Activated T-cell treated with anti-CD3 and anti-CD28 coated beads, Interleukin-2, amount 50 U/mL, for 24 hours (primary cell): ENCODE measurements around the gene UBE2G2.
A peak's percentile ranks its signal among the peaks of the same experiment; 100 is the strongest.
"Not testable (repeated sequence)": the region's sequence is repeated elsewhere in the genome, so short reads cannot be mapped to it uniquely, and the experiment has no call there.

Source experiments
- DNase-seq: peaks from one replicate; pipeline ENCODE4 v3.0.0-alpha.2; 2020
- H3K27ac Mint-ChIP-seq: 2 replicates; pipeline ENCODE4 v1.8.0; 2020; ENCODE audit warnings: mild to moderate bottlenecking, mixed read lengths
- H3K27me3 Mint-ChIP-seq: 2 replicates; pipeline ENCODE4 v1.8.0; 2020; ENCODE audit warnings: mixed read lengths
- H3K36me3 Mint-ChIP-seq: 2 replicates; pipeline ENCODE4 v1.8.0; 2020; ENCODE audit warnings: low read depth, mixed read lengths
- H3K4me1 Mint-ChIP-seq: 2 replicates; pipeline ENCODE4 v1.8.0; 2020; ENCODE audit warnings: low read depth, mixed read lengths
- H3K4me3 Mint-ChIP-seq: 2 replicates; pipeline ENCODE4 v1.8.0; 2020; ENCODE audit warnings: mild to moderate bottlenecking, moderate library complexity, mixed read lengths
- H3K9me3 Mint-ChIP-seq: 2 replicates; pipeline ENCODE4 v1.8.0; 2020; ENCODE audit warnings: mixed read lengths

Gene UBE2G2

DNA sequence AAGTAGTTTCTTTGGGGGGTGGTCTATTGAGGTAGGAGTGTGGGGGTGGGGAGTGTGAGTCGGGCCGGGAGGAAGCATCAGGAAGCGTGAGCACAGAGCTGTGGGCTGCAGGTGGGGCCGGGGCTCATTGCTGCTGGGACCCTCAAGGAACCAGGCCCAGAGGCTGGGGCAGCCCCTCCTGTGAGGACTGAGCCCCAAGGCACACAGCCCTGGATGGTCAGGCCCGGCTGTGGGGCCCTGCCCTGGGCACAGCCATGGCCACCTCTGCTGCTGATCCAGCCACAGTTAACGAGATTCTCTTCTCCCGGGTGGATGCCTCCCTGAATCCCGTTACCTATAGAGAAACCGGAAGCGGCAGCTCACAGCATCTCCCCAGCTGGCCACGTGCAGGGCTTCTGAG, 39.2 kb upstream of the UBE2G2 start:
- Mint-ChIP-seq H3K27ac (no peak overlapping the region), H3K4me1 (peaks cover 5% of the 10 kb centered on the region), H3K27me3 (no peaks in the 10 kb centered on the region), H3K36me3 (no peaks in the 10 kb centered on the region), H3K4me3 (no peak overlapping the region), H3K9me3 (no peaks in the 10 kb centered on the region)
- DNase-seq, result no peak

DNA sequence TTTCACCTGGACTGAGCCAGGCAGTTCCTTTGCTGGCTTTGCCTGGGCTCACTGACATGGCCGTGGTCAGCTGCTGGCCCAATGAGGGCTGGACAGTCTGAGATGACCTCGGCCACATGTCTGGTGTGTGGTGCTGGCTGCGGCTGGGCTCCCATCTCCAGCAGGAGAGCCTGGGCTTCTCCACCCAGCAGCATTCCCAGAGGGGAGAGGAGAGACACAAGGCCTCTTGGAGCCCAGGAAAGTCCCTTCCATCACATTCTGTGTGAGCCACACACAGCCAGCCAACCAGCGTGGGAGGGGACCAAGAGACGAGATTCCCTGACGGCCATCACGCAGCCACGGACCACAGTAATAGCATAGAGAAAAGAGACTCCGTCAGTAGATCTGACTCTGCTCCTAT, 37.3 kb upstream of the UBE2G2 start:
- Mint-ChIP-seq H3K4me3 (no peak overlapping the region), H3K27me3 (no peaks in the 10 kb centered on the region), H3K9me3 (no peaks in the 10 kb centered on the region), H3K4me1 (no peaks in the 10 kb centered on the region), H3K27ac (no peak overlapping the region), H3K36me3 (no peaks in the 10 kb centered on the region)
- no peak for DNase-seq

DNA sequence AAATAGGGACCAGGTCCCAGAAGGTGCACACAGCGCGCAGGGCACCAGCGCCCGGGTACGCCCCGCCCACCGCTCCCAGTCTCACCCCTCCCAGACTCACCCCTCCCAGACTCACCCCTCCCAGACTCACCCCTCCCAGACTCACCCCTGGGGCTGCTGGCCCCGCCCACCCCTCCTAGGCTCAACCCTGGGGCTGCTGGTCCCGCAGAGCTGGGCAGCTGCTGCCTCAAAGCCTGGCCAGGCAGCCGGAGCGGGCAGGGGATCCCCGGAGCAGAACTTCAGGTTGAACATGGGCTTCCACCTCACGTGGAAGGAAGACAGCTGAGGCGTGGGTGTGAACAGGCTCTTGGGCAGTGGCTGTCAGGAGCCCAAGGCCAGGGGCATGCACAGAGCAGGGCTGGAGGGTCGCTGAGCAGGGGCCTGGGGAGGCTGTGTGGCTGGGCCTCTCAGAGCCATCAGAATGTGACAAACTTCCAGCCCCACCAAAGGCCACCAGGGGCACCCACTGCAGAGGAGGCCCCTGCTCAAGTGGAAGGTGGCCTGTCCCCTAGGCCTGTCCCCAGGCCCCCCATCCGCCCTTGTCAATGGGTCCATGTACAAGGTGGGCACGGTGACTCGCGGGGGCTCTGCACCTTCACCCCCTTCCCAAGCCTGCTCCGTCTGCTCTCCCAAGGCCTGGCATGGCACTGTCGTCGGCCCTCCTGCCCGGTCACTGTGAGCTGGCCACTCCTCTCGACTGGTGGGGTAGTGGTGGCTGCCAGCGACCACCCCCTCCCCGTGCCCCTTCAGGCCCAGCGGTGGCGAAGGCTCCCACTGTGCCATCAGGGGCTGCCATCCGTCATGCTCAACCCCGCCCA, 36.6 kb upstream of the UBE2G2 start:
- Mint-ChIP-seq H3K27ac (no peak overlapping the region), H3K9me3 (no peaks in the 10 kb centered on the region), H3K4me1 (no peaks in the 10 kb centered on the region), H3K27me3 (no peaks in the 10 kb centered on the region), H3K36me3 (no peaks in the 10 kb centered on the region), H3K4me3 (no peak overlapping the region)
- DNase-seq, result no peak

DNA sequence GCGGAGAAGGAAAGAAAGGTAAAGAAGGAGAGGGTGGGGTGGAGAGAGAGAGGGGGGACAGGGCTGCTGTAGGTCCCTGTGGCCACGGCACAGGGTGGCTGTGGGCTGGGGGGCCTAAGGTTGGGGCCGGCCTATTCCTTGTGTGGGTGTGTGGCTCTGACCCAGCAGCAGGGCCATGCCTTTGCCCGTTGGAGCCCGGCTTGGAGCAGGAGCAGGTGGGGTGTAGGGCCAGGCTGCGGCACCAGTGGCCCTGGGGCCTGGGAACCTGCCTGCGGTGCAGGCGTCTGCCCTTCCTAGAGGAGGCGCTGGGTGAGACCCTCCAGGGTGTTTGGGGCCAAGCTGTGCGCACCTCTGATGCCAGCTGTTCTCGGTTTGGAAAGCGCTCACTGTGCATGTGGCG, 35.9 kb upstream of the UBE2G2 start:
- Mint-ChIP-seq H3K27ac (no peak overlapping the region), H3K9me3 (no peaks in the 10 kb centered on the region), H3K27me3 (no peaks in the 10 kb centered on the region)

DNA sequence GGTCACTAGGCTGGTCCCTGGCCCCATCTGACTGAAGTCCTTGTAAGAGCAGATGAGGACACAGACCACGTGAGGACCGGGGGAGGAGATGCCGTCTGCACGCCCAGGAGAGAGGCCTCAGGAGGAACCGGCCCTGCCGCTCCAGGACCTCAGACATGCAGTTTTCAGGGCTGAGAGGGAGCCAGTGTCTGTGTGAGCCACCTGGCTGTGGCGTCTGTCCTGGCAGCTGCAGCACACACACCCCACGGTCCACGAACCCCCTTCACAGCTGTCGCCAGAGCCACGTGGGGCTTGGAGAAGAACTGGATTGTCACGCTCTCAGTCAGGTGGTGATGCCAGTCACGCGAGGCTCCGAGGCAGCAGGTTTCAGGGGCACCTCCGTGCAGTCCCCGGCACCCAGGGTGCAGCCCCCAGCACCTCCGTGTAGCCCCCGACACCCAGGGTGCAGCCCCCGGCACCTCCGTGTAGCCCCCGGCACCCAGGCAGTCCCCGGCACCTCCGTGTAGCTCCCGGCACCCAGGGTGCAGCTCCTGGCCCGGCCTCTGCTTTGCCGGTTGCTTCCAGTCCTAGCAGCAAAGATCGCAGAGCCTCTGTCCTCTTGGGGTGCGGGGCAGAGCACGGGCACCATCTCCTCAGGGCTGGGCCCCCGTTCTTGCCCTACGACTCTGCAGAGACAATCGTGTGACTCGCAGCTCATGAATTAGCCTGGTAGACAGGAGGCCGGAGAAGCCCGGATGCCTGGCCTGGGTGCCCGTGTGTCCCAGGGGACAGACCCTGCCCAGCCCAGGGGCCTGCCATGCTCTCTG, 35.2 kb upstream of the UBE2G2 start:
- Mint-ChIP-seq H3K9me3 (no peaks in the 10 kb centered on the region), H3K27me3 (no peaks in the 10 kb centered on the region), H3K27ac (no peak overlapping the region), H3K36me3 (no peaks in the 10 kb centered on the region), H3K4me3 (no peak overlapping the region), H3K4me1 (no peaks in the 10 kb centered on the region)
- DNase-seq, result no peak

More for the DNA sequence above, 35.9 kb upstream of the UBE2G2 start:
- Mint-ChIP-seq H3K4me1 (no peaks in the 10 kb centered on the region), H3K36me3 (no peaks in the 10 kb centered on the region), H3K4me3 (no peak overlapping the region)
- no peak for DNase-seq

DNA sequence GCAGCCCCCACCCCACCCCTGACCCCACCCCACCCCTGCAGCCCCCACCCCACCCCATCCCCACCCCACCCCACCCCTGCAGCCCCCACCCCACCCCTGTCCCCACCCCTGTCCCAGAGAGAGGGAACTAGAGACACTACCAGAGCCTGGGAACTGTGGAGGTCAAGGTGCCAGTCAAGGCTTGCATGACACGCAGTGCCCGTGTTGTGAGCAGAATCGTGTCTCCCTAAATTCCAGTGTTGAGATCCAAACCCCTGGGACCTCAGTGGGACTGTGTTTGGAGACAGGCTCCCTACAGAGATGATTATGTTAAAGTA, 34.7 kb upstream of the UBE2G2 start:
- Mint-ChIP-seq H3K4me3 (no peak overlapping the region), H3K36me3 (no peaks in the 10 kb centered on the region), H3K4me1 (peaks cover 2% of the 10 kb centered on the region), H3K9me3 (no peaks in the 10 kb centered on the region), H3K27ac (no peak overlapping the region), H3K27me3 (no peaks in the 10 kb centered on the region)
- no peak for DNase-seq

DNA sequence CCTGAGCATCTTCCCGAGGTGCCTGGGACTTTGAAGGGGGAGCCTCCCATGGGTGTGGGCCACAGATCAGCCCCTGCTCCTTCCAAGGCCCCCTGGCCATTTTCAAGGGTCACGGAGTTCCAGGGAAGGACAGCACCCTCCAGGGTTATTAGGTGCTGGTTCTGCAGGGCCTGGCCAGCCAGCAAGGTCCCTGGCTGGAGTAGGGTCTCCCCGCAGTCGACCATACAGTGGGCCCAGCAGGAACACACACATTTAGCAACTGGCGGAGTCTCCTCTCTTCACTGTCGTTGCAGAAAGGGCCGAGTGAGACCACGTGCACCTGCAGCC, 34.0 kb upstream of the UBE2G2 start:
- H3K4me3 Mint-ChIP-seq, result no peak overlapping the region
- DNase-seq, result no peak
- no peaks in the 10 kb centered on the region for H3K9me3 Mint-ChIP-seq
- peaks cover 8% of the 10 kb centered on the region for H3K4me1 Mint-ChIP-seq
- no peaks in the 10 kb centered on the region for H3K27me3 Mint-ChIP-seq
- H3K36me3 Mint-ChIP-seq, result no peaks in the 10 kb centered on the region
- H3K27ac Mint-ChIP-seq, result no peak overlapping the region

DNA sequence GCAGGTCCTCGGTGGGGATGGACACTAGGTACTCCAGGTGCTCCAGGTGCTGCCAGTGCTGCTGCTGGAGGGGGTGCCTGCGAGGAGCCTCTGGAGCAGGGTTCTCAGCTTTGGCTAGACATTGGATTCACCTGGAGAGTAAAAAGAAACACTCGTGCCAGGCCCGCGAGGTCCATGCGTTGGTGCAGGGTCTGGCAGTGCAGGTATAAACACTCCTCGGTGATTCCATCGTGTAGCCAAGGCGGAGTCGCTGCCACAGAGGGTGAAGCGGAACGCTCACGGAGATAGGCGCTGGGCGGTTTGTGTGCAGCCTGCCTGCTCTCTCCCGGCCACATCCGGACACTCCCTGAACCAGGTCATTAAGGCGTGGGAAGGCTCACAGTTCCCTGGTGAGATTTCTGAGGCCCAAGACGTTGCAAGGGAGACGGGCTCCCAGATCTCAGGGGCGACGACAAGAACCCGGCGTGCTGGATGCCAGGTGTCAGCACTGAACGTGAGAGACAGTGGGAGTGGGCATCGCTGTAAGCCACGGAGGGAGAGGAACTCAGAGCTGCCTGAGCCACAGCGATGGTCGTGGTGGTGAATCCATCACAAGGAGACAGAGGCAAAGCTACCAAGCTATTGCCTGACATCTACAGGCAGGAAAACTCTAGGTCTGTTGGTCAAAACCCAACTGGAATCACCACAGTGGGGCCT, 33.5 kb upstream of the UBE2G2 start:
- no peak overlapping the region for H3K4me3 Mint-ChIP-seq
- H3K9me3 Mint-ChIP-seq, result no peaks in the 10 kb centered on the region
- H3K27me3 Mint-ChIP-seq, result no peaks in the 10 kb centered on the region
- no peak overlapping the region for H3K27ac Mint-ChIP-seq
- H3K36me3 Mint-ChIP-seq, result no peaks in the 10 kb centered on the region
- no peak for DNase-seq
- peaks cover 12% of the 10 kb centered on the region for H3K4me1 Mint-ChIP-seq

DNA sequence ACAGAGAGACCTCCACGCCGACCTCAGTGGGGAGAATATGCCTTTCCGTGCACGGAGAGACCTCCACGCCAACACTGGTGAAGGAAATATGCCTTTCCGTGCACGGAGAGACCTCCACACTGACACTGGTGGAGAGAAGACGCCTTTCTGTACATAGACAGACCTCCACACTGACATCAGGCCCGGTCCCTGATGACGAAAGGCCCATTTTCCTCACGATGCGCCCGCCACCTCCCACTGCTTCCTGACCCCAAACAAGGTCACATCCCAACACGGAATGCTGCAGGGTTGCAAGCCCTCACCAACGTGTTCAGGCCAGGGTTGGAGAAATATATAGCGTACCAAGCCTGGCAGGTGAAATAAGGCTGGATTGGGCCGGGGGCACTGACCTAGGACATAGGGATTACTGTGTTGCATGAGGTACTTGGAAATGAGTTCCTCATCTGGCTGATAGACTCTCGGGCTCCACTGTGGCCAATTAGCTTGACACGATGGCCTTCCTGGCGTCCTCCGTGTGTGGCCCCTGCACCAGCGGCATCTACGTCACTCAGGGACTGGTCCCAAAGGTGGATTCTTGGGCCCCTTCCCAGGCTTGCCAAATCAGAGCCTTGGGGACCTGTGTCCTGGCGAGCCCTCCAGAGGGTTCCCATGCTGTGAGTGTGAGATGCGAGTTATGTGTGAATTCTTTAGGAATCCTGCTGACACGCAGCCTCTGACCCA, 32.8 kb upstream of the UBE2G2 start:
- Mint-ChIP-seq H3K4me3 (no peak overlapping the region), H3K36me3 (no peaks in the 10 kb centered on the region), H3K9me3 (no peaks in the 10 kb centered on the region), H3K27ac (no peak overlapping the region), H3K27me3 (no peaks in the 10 kb centered on the region), H3K4me1 (peaks cover 19% of the 10 kb centered on the region)
- DNase-seq, result no peak

DNA sequence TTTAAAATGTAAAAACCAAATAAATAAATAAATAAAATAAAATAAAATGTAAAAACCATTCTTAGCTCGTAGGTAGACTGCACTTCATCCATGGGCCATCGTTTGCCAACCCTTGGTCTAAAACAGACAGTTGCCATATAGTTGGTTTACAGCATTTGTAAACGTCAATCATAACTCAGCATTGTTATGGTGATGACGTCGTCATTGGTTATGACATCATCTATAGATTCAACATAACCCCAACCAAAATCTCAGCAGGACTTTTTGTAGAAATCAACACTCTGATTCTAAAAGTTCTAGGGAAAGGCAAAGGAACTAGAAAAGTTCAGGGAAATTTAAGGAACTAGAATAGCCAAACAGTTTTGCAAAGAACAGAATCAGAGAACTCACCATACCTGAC, 32.0 kb upstream of the UBE2G2 start:
- no peaks in the 10 kb centered on the region for H3K27me3 Mint-ChIP-seq
- no peaks in the 10 kb centered on the region for H3K9me3 Mint-ChIP-seq
- H3K4me1 Mint-ChIP-seq, result peaks cover 22% of the 10 kb centered on the region
- no peak overlapping the region for H3K27ac Mint-ChIP-seq
- no peaks in the 10 kb centered on the region for H3K36me3 Mint-ChIP-seq
- no peak for DNase-seq
- no peak overlapping the region for H3K4me3 Mint-ChIP-seq

DNA sequence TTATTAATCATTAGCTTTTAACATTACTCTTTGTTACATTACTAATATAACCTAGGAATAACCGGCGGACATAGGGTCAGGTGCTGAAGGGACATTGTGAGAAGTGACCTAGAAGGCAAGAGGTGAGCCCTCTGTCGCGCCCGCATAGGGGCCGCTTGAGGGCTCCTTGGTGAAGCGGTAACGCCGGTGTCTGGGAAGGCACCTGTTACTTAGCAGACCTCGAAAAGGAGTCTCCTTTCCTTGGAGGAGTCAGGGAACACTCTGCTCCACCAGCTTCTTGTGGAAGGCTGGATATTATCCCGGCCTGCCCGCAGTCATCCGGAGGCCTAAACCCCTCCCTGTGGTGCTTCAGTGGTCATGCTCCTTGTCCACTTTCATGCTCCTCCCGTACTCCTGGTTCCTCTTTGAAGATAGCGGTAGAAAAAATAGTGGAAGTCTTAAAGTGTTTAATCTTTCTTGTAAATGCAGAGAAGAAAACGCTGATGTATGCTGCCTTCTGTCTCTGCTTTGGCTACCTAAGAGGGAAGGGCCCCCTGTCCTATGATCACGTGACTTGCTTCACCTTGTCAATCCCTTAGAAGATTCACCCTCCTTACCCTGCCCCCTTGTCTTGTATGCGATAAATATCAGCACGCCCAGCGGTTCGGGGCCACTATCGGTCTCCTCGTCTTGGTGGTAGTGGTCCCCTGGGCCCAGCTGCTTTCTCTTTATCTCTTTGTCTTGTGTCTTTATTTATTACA, 31.1 kb upstream of the UBE2G2 start:
- not testable (repeated sequence) for H3K4me3 Mint-ChIP-seq, H3K9me3 Mint-ChIP-seq, H3K27me3 Mint-ChIP-seq, H3K36me3 Mint-ChIP-seq, DNase-seq
- H3K27ac Mint-ChIP-seq, result peak overlapping the region; percentile 41
- H3K4me1 Mint-ChIP-seq, result peaks cover 22% of the 10 kb centered on the region

DNA sequence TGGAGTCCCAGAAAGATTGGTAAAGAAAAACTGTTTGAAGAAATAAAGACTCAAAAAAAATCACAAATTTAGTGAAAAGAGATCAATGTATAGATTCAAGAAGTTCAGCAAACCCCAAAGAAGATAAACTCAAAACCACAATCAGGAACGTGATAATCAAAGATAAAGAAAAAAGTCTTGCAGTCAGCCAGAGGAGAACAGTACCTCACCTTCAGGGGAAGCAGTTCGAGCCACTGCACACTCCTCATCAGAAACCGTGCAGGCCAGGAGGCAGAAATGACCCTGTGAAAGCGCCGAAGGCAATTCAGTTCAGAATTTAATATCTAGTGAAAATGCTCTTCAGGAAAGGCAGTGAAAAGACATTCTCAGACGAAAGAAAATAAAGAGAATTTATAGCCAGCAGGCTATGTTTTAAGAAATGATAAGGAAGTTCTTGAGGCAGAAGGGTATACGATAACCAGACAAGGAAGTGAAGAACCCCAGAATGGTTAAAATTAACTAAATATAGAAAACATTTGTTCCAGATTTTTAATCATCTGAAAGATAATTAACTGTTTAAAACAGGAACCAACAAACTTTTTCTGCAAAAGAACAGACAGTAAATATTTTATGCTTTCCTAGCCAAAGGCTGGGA, 29.7 kb upstream of the UBE2G2 start:
- no peak for DNase-seq
- no peak overlapping the region for H3K4me3 Mint-ChIP-seq
- H3K9me3 Mint-ChIP-seq, result peaks cover 13% of the 10 kb centered on the region
- no peaks in the 10 kb centered on the region for H3K36me3 Mint-ChIP-seq
- H3K27me3 Mint-ChIP-seq, result no peaks in the 10 kb centered on the region
- H3K4me1 Mint-ChIP-seq, result peaks cover 22% of the 10 kb centered on the region
- peak overlapping the region; percentile 58 for H3K27ac Mint-ChIP-seq

DNA sequence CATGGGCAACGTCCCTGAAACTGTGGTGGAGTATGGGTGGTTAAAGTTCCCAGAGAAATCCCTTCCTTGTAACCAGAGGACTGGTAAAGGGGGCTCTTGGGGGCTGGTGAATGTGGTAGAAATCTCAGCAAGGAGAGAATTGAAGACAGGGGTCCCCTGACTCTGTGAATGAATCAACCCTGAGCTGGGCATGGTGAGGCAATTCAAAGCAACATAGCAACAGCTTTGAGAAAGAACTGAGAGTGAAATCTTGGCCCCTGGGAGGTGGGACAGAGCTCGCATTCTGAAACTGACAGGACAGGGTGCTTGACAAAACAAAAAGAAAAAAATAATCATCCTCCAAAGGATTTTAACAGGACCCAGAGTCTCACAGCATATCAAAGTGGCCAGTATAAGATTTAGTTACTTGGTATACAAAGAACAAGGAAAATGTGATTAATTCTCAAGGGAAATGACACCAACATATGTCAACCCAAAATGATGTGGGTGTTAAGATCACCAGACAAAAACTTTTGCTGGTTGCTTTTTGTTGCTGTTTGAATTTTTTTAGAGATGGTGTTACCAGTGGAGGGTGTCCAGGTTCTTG, 28.0 kb upstream of the UBE2G2 start:
- H3K36me3 Mint-ChIP-seq, result no peaks in the 10 kb centered on the region
- H3K4me3 Mint-ChIP-seq, result no peak overlapping the region
- H3K4me1 Mint-ChIP-seq, result peaks cover 22% of the 10 kb centered on the region
- H3K27ac Mint-ChIP-seq, result peak overlapping the region; percentile 83
- H3K9me3 Mint-ChIP-seq, result peaks cover 13% of the 10 kb centered on the region
- no peak for DNase-seq
- H3K27me3 Mint-ChIP-seq, result no peaks in the 10 kb centered on the region
